Measurements from ENCODE around the gene STAMBP. TPM values are rescaled to one million over a fixed set of nuclear protein-coding genes. Genes with fewer than 3 reads are reported as not detected.
A peak's percentile ranks its signal among the peaks of the same experiment; 100 is the strongest.

The STAMBP gene
- total and polyA plus RNA-seq, 4 donors: 10.2 to 27.1 (median 15.9) TPM

DNA sequence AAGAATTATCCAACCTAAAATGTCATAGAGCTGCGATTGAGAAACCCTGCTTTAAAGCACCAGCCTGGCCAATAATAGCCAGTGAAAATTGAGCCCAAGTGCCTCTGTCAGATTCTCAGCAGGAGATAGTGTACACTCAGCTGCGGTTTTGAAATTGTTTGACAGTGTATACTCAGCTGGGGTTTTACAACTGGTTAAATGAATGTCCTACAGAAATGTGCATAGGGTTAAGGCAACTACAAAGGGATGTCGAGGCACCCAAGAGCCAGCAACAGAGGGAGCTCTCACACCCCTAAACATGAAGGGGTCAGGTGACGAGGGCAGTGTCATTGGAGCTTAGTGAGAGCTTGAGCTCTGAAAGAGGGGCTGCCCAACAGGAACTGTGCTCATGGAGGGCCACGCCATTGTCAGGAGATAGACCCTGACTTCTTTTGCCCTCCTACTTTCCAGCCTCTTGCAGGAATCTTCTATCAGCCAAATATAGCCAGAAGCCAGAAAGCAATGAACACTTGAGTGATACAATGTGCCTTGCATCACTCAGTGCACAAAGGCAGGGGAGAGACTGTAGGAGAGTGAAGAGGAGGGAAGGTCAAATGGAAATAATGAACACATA, 79.2 kb downstream of the STAMBP start:
- 55% methylated on average over 5 of the region's 5 CpGs for WGBS
- TF ChIP-seq FOXA2 (IDR thresholded peaks at IDR 0.05) (no peak), RAD21 (IDR thresholded peaks at IDR 0.05) (peak; percentile 26 to 51)

DNA sequence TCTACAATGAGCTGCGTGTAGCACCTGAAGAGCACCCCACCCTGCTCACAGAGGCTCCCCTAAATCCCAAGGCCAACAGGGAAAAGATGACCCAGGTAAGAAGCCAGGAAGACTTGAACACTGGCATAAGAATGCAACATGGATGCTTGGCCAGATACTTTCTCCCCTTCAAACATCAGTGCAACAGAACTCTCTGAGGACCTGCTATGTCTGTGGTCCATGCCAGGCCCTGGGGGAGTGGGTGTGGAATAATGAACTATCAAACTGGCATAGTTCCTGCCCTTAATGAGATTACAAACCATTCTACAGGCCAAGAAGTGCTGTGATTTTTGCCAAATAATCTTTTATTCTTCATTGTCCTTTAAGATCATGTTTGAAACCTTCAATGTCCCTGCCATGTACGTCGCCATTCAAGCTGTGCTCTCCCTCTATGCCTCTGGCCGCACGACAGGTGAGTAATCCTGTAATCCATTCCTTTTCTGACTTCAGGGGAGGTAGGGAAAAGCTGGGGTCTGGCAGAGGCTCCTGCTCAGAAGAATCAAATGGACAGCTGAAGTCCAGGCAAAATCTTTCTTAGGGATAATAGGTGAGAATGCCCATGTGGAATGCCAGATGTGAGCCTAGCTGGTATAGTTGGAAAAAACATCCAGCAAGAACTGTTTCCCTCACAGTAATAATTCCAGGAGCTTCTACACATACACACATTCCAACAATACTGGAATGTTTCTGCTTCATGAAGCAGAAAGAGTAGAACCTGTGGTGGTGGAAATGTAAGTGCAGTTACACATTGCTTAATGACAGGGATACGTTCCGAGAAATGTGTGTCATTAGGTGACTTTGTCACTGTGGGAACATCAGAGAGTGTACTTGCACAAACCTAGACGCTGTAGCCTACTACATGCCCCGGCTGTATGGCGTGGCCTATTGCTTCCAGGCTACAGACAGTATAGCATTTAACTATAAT, 80.2 kb downstream of the STAMBP start:
- TF ChIP-seq HNF4G (IDR thresholded peaks at IDR 0.05) (no peak), CTCF (IDR thresholded peaks at IDR 0.05; ENCODE audit: low read depth, low read length, missing input control) (no peak), REST (IDR thresholded peaks at IDR 0.05) (no peak), YY1 (IDR thresholded peaks at IDR 0.05) (no peak), HNF4A (conservative IDR thresholded peaks at IDR 0.05) (no peak), TAF1 (conservative IDR thresholded peaks at IDR 0.05) (no peak), FOXA2 (IDR thresholded peaks at IDR 0.05) (no peak), EGR1 (IDR thresholded peaks at IDR 0.05; ENCODE audit: low read depth in 2 of 2) (no peak), RAD21 (IDR thresholded peaks at IDR 0.05) (no peak), FOXA1 (IDR thresholded peaks at IDR 0.05) (no peak), GABPA (IDR thresholded peaks at IDR 0.05 in 1 of 2, conservative IDR thresholded peaks at IDR 0.05 in 1 of 2) (no peak), SP1 (IDR thresholded peaks at IDR 0.05) (no peak)
- Histone ChIP-seq H3K27me3 (ENCODE audit: control insufficient read depth in 4 of 4, insufficient read depth in 4 of 4, low read length in 3 of 4) (no peaks in the 10 kb centered on the region), H3K36me3 (ENCODE audit: control insufficient read depth in 4 of 4, insufficient read depth in 3 of 4, low read depth in 1 of 4, low read length in 3 of 4) (no peaks in the 10 kb centered on the region), H3K9ac (ENCODE audit: low read depth in 1 of 2, low read length in 2 of 2) (no peak overlapping the region), H3K4me1 (ENCODE audit: control insufficient read depth in 4 of 4, insufficient read depth in 4 of 4, low read length in 3 of 4) (no peaks in the 10 kb centered on the region), H3K9me3 (ENCODE audit: control insufficient read depth in 4 of 4, low read length in 3 of 4) (no peaks in the 10 kb centered on the region), H3K4me3 (ENCODE audit: low read depth in 1 of 3, low read length in 3 of 3) (no peak overlapping the region), H3K27ac (ENCODE audit: low read depth in 1 of 2, low read length in 2 of 2) (no peak overlapping the region)
- WGBS: 84% methylated on average over 10 of the region's 10 CpGs
- no peak for DNase-seq (ENCODE audit: low spot score)

More for the DNA sequence above, 79.2 kb downstream of the STAMBP start:
- no peaks in the 10 kb centered on the region for H3K27me3 ChIP-seq (ENCODE audit: control insufficient read depth in 4 of 4, insufficient read depth in 4 of 4, low read length in 3 of 4)
- no peaks in the 10 kb centered on the region for H3K4me1 ChIP-seq (ENCODE audit: control insufficient read depth in 4 of 4, insufficient read depth in 4 of 4, low read length in 3 of 4)
- H3K36me3 ChIP-seq (ENCODE audit: control insufficient read depth in 4 of 4, insufficient read depth in 3 of 4, low read depth in 1 of 4, low read length in 3 of 4): no peaks in the 10 kb centered on the region
- no peaks in the 10 kb centered on the region for H3K9me3 ChIP-seq (ENCODE audit: control insufficient read depth in 4 of 4, low read length in 3 of 4)
- H3K4me3 ChIP-seq (ENCODE audit: low read depth in 1 of 3, low read length in 3 of 3): no peak overlapping the region
- no peak overlapping the region for H3K9ac ChIP-seq (ENCODE audit: low read depth in 1 of 2, low read length in 2 of 2)
- no peak overlapping the region for H3K27ac ChIP-seq (ENCODE audit: low read depth in 1 of 2, low read length in 2 of 2)
- no peak for DNase-seq (ENCODE audit: low spot score)
